ENCODE data around the gene BRICD5. TPM values are rescaled to one million over a fixed set of nuclear protein-coding genes. Genes with fewer than 3 reads are reported as not detected.

BRICD5 gene
- total RNA-seq, 1 experiment from 2014 or later: 4.8 TPM

DNA sequence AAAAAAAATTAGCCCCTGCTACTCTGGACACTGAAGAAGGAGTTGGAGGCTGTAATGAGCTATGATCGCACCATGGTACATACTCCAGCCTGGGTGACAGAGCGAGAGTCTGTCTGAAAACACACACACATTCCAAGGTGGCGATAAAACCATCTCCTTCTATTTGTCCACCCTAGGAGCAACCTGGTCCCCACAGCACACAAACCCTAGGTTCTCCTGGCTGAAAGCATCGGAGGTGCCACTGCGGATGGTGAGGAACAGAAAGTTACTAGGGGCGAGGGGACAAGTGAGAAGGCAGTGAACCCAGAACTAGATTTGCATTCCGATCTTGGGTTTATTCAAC is 42.1 kb upstream of the BRICD5 start:
- Histone ChIP-seq H3K9me3 (ENCODE audit: low read length) (no peaks in the 10 kb centered on the region), H3K27me3 (ENCODE audit: low read length) (no peaks in the 10 kb centered on the region), H3K9me2 (replicated peaks; ENCODE audit: low read length) (no peaks in the 10 kb centered on the region), H3F3A (ENCODE audit: low read length, unreplicated experiment) (peaks cover 4% of the 10 kb centered on the region), H3K9ac (ENCODE audit: low read length) (no peak overlapping the region), H4K20me1 (ENCODE audit: low read length) (0 out of 2 replicates have a peak, but pooled peaks cover 4% of the 10 kb centered on the region), H3K36me3 (ENCODE audit: low read depth, low read length) (peaks cover 18% of the 10 kb centered on the region), H2AFZ (ENCODE audit: low read length) (no peak overlapping the region), H3K4me2 (ENCODE audit: low read length) (no peak overlapping the region), H3K79me2 (ENCODE audit: low read length) (peaks cover 26% of the 10 kb centered on the region), H3K27ac (ENCODE audit: low read length) (0 out of 2 replicates have a peak overlapping the region, but pooled peaks have one; percentile 67), H3K4me1 (ENCODE audit: insufficient read depth, low read length) (peaks cover 9% of the 10 kb centered on the region), H3K4me3 (ENCODE audit: low read length) (no peak overlapping the region)
- ChIA-PET CTCF (no interaction called here), POLR2A (ENCODE audit: unreplicated experiment) (interaction anchor here (1.4 kb wide), 1 partner anchor 38 kb away, joined by 7 read pairs; the partner anchor contains the start of gene PGP)
- DNase-seq (no peak), ATAC-seq (no peak)
- TF ChIP-seq EZH2phosphoT487 (IDR thresholded peaks at IDR 0.05; ENCODE audit: borderline replicate concordance, low read length) (no peak), EZH2 (IDR thresholded peaks at IDR 0.05; ENCODE audit: low read length, unreplicated experiment) (no peak)
- TF ChIP-seq, protein P1, sequence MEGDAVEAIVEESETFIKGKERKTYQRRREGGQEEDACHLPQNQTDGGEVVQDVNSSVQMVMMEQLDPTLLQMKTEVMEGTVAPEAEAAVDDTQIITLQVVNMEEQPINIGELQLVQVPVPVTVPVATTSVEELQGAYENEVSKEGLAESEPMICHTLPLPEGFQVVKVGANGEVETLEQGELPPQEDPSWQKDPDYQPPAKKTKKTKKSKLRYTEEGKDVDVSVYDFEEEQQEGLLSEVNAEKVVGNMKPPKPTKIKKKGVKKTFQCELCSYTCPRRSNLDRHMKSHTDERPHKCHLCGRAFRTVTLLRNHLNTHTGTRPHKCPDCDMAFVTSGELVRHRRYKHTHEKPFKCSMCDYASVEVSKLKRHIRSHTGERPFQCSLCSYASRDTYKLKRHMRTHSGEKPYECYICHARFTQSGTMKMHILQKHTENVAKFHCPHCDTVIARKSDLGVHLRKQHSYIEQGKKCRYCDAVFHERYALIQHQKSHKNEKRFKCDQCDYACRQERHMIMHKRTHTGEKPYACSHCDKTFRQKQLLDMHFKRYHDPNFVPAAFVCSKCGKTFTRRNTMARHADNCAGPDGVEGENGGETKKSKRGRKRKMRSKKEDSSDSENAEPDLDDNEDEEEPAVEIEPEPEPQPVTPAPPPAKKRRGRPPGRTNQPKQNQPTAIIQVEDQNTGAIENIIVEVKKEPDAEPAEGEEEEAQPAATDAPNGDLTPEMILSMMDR (conservative IDR thresholded peaks at IDR 0.05; ENCODE audit: low read depth, low read length): no peak
- BruUV-seq (replicated peaks): no TSS peak
- intact Hi-C loops (cut with micrococcal nuclease): no loop called here

DNA sequence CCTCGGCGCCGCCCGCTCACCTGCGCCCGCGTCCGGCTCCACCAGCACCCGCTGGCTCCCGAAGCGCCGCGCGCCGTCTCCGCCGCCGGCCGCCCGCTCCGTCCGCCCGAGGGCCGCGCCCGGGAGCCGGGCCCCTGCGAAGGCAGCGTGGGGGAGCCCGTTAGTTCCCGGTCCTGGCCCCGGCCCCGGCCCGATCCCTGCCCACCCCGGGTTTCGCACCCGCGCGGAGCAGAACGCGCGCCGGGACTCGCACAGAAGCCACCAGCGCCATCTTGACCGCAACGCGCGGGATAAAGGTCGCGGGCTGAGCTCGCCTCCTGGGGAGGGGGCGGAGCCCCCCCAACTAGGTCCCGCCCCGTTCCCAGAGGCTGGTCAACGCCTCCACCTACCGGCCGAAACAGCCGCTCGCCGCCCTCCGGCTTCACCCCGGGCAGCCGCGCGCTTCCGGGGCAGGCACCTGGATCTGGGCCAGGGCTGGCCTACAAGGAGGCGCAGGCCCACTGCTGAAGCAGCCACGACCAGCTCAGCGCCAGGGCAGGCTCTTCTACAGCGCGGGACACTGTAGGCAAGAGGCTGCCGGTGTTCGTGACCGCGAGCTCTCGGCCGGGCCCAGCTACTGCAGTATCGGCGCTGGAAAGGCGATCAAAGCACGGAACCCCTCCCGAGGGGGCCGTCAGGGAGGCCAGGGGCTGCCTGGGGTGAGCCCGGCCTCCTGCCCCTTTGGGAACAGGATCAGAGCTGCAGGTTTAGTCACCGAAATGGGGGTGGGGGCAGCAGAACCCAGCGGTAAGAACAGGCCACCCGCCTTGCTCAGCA is 40.8 kb upstream of the BRICD5 start, which contains the start of gene ECI1:
TSS of gene ECI1 (minus strand) at position 292 of the 816 bp plus-strand sequence. CDS start at position 271, 21 bp downstream.
- BruUV-seq (replicated peaks): no TSS peak
- Histone ChIP-seq H3K79me2 (ENCODE audit: low read length) (peaks cover 26% of the 10 kb centered on the region), H3K27ac (ENCODE audit: low read length) (peak within 1 kb of the TSS; percentile 67), H3K9me2 (replicated peaks; ENCODE audit: low read length) (no peaks in the 10 kb centered on the region), H3K36me3 (ENCODE audit: low read depth, low read length) (peaks cover 8% of the 10 kb centered on the region; the same call in 1 of the 2 replicates), H3K4me2 (ENCODE audit: low read length) (peak within 1 kb of the TSS; percentile 85), H3F3A (ENCODE audit: low read length, unreplicated experiment) (peaks cover 4% of the 10 kb centered on the region), H3K4me3 (ENCODE audit: low read length) (peak within 1 kb of the TSS; percentile 81), H3K4me1 (ENCODE audit: insufficient read depth, low read length) (peaks cover 9% of the 10 kb centered on the region), H3K27me3 (ENCODE audit: low read length) (no peaks in the 10 kb centered on the region), H2AFZ (ENCODE audit: low read length) (no peak within 1 kb of the TSS), H3K9ac (ENCODE audit: low read length) (peak within 1 kb of the TSS; percentile 72), H4K20me1 (ENCODE audit: low read length) (no peaks in the 10 kb centered on the region), H3K9me3 (ENCODE audit: low read length) (no peaks in the 10 kb centered on the region)
- ChIA-PET CTCF (interaction anchor here (0.6 to 1.8 kb wide), 6 partner anchors 25 to 660 kb away, joined by 3 to 18 read pairs (median 5); no protein-coding TSS in a partner anchor), POLR2A (ENCODE audit: unreplicated experiment) (interaction anchor here (0.6 to 1.4 kb wide), 3 partner anchors 37 to 59 kb away, joined by 3 to 8 read pairs (median 7); partner anchors contain the start of gene PGP)
- ATAC-seq: peak; percentile 79
- TF ChIP-seq, protein P1 (conservative IDR thresholded peaks at IDR 0.05; ENCODE audit: low read depth, low read length): peak; percentile 49; the same call in 1 of the 2 replicates
- no peak for TF ChIP-seq EZH2 (IDR thresholded peaks at IDR 0.05; ENCODE audit: low read length, unreplicated experiment)
- TF ChIP-seq EZH2phosphoT487 (IDR thresholded peaks at IDR 0.05; ENCODE audit: borderline replicate concordance, low read length): no peak
- intact Hi-C loops (cut with micrococcal nuclease): no loop called here
- DNase-seq: peak; percentile 93
